ENCODE data around the gene PAOX. TPM values are rescaled to one million over a fixed set of nuclear protein-coding genes. Genes with fewer than 3 reads are reported as not detected.
"Not testable (repeated sequence)": the region's sequence is repeated elsewhere in the genome, so short reads cannot be mapped to it uniquely, and the experiment has no call there.

Gene PAOX
- total RNA-seq, 5 donors from 2014 or later (not counting 1 experiment from before 2014, with no cell fraction given): 4.3 to 20.0 (median 14.5) TPM

GRCh38 chr10:133366751-133367150 lies 12.3 kb upstream of the PAOX start:
- ChIA-PET POLR2A (no interaction called here), CTCF (no interaction called here)
- DNase-seq (no peak), ATAC-seq (replicated peaks in 1 of 4) (no peak)
- Histone ChIP-seq H3K27me3 (replicated peaks in 1 of 2; ENCODE audit: control insufficient read depth in 2 of 2, extremely low read depth in 1 of 2, insufficient read depth in 2 of 2, low read length in 1 of 2) (no peaks in the 10 kb centered on the region), H3K4me3 (ENCODE audit: control insufficient read depth in 1 of 2, extremely low read depth in 1 of 2, low read length in 1 of 2) (no peak overlapping the region), H3K27ac (ENCODE audit: low read length) (no peak overlapping the region), H3K36me3 (ENCODE audit: control insufficient read depth in 2 of 2, extremely low read depth in 1 of 2, insufficient read depth in 1 of 2, low read length in 1 of 2) (peaks cover 15 to 48% of the 10 kb centered on the region in 2 donors), H3K9me3 (no peaks in the 10 kb centered on the region), H3K4me1 (ENCODE audit: control insufficient read depth in 1 of 2, extremely low read depth in 1 of 2, insufficient read depth in 2 of 2, low read length in 2 of 2) (no peaks in the 10 kb centered on the region)
- H3K9me3 Mint-ChIP-seq: no peaks in the 10 kb centered on the region
- no peaks in the 10 kb centered on the region for H3K27me3 Mint-ChIP-seq
- peaks cover 16% of the 10 kb centered on the region for H3K36me3 Mint-ChIP-seq
- no peak overlapping the region for H3K4me3 Mint-ChIP-seq
- 95% methylated on average over 12 of the region's 13 CpGs for WGBS (ENCODE audit: insufficient coverage)
- no peak overlapping the region for H3K27ac Mint-ChIP-seq
- H3K4me1 Mint-ChIP-seq: peaks cover 0 to 4% (median 0%) of the 10 kb centered on the region in 3 donors

DNA sequence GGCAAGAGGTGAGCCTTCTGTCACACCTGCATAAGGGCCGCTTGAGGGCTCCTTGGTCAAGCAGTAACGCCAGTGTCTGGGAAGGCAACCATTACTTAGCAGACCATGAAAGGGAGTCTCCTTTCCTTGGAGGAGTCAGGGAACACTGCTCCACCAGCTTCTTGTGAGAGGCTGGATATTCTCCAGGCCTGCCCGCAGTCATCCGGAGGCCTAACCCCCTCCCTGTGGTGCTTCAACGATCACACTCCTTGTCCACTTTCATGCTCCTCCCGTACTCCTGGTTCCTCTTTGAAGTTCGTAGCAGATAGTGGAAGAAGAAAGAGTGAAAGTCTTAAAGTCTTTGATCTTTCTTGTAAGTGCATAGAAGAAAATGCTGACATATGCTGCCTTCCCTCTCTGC lies 11.6 kb upstream of the PAOX start:
- DNase-seq; H3K27me3 ChIP-seq (replicated peaks in 1 of 2; ENCODE audit: control insufficient read depth in 2 of 2, extremely low read depth in 1 of 2, insufficient read depth in 2 of 2, low read length in 1 of 2); ATAC-seq (replicated peaks in 1 of 4); H3K27ac Mint-ChIP-seq; H3K27me3 Mint-ChIP-seq; H3K27ac ChIP-seq (ENCODE audit: low read length); H3K4me1 ChIP-seq (ENCODE audit: control insufficient read depth in 1 of 2, extremely low read depth in 1 of 2, insufficient read depth in 2 of 2, low read length in 2 of 2); CTCF ChIA-PET; H3K36me3 Mint-ChIP-seq; H3K9me3 ChIP-seq; H3K4me3 Mint-ChIP-seq; H3K4me3 ChIP-seq (ENCODE audit: control insufficient read depth in 1 of 2, extremely low read depth in 1 of 2, low read length in 1 of 2); H3K4me1 Mint-ChIP-seq; POLR2A ChIA-PET; H3K9me3 Mint-ChIP-seq: not testable (repeated sequence)
- no CpG with 5 or more reads among the region's 7 CpGs for whole genome bisulfite sequencing (ENCODE audit: insufficient coverage)
- H3K36me3 ChIP-seq (ENCODE audit: control insufficient read depth in 2 of 2, extremely low read depth in 1 of 2, insufficient read depth in 1 of 2, low read length in 1 of 2): peaks cover 15 to 45% of the 10 kb centered on the region in 2 donors

DNA sequence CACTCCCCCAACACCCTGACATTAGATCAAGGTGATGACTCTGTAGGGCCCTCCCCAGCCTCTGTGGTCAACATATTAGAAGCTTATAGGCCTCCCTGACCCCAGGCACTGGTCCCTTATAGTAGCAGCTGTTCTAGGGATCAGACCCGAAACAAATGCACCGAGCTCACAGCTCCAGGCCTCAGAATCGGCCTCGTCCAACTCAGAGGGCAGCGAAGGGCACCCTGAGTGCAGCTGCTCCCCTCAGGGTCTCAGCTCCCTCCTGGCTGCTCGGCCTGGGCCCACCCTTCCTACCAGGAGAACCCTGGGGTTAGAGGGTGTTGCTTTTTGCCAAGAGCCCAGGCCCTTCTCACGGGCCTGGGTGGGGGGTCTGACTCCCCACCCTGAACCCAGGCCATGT lies 10.9 kb upstream of the PAOX start:
- Histone ChIP-seq H3K27ac (ENCODE audit: low read length) (no peak overlapping the region), H3K27me3 (replicated peaks in 1 of 2; ENCODE audit: control insufficient read depth in 2 of 2, extremely low read depth in 1 of 2, insufficient read depth in 2 of 2, low read length in 1 of 2) (no peaks in the 10 kb centered on the region), H3K4me1 (ENCODE audit: control insufficient read depth in 1 of 2, extremely low read depth in 1 of 2, insufficient read depth in 2 of 2, low read length in 2 of 2) (peaks cover 0 to 9% of the 10 kb centered on the region in 2 experiments), H3K36me3 (ENCODE audit: control insufficient read depth in 2 of 2, extremely low read depth in 1 of 2, insufficient read depth in 1 of 2, low read length in 1 of 2) (peaks cover 15 to 45% of the 10 kb centered on the region in 2 donors), H3K9me3 (no peaks in the 10 kb centered on the region), H3K4me3 (ENCODE audit: control insufficient read depth in 1 of 2, extremely low read depth in 1 of 2, low read length in 1 of 2) (no peak overlapping the region)
- ATAC-seq (replicated peaks in 1 of 4) (no peak), DNase-seq (no peak)
- ChIA-PET CTCF (interaction anchor here in 1 of 2 donors (1.0 kb wide), 1 partner anchor 39 kb away, joined by 4 read pairs; no protein-coding TSS in a partner anchor), POLR2A (no interaction called here)
- H3K4me3 Mint-ChIP-seq: no peak overlapping the region
- H3K27ac Mint-ChIP-seq: no peak overlapping the region
- H3K36me3 Mint-ChIP-seq: peaks cover 10% of the 10 kb centered on the region
- H3K4me1 Mint-ChIP-seq: peaks cover 0 to 5% (median 3%) of the 10 kb centered on the region in 3 donors
- H3K9me3 Mint-ChIP-seq: no peaks in the 10 kb centered on the region
- H3K27me3 Mint-ChIP-seq: no peaks in the 10 kb centered on the region
- 100% methylated on average over 5 of the region's 7 CpGs for WGBS (ENCODE audit: insufficient coverage)

- ATAC-seq (replicated peaks in 1 of 4) (no peak), DNase-seq (no peak)
- WGBS (ENCODE audit: insufficient coverage): 95% methylated on average over 23 of the region's 24 CpGs
- Mint-ChIP-seq H3K27me3 (no peaks in the 10 kb centered on the region), H3K4me1 (peaks cover 6 to 10% (median 6%) of the 10 kb centered on the region in 3 donors), H3K27ac (no peak overlapping the region), H3K9me3 (no peaks in the 10 kb centered on the region), H3K4me3 (peak overlapping the region in 1 of 3 donors; percentile 28), H3K36me3 (peaks cover 5% of the 10 kb centered on the region)
- H3K4me3 ChIP-seq (ENCODE audit: control insufficient read depth in 1 of 2, extremely low read depth in 1 of 2, low read length in 1 of 2): no peak overlapping the region
- POLR2A ChIA-PET: no interaction called here
- H3K36me3 ChIP-seq (ENCODE audit: control insufficient read depth in 2 of 2, extremely low read depth in 1 of 2, insufficient read depth in 1 of 2, low read length in 1 of 2): peaks cover 15 to 37% of the 10 kb centered on the region in 2 donors
- no peak overlapping the region for H3K27ac ChIP-seq (ENCODE audit: low read length)
- H3K27me3 ChIP-seq (replicated peaks in 1 of 2; ENCODE audit: control insufficient read depth in 2 of 2, extremely low read depth in 1 of 2, insufficient read depth in 2 of 2, low read length in 1 of 2): no peaks in the 10 kb centered on the region
- CTCF ChIA-PET: no interaction called here
- peaks cover 3 to 17% of the 10 kb centered on the region in 2 experiments for H3K4me1 ChIP-seq (ENCODE audit: control insufficient read depth in 1 of 2, extremely low read depth in 1 of 2, insufficient read depth in 2 of 2, low read length in 2 of 2)
- H3K9me3 ChIP-seq: no peaks in the 10 kb centered on the region
Measured at GRCh38 chr10:133370030-133370786, 8.9 kb upstream of the PAOX start.

DNA sequence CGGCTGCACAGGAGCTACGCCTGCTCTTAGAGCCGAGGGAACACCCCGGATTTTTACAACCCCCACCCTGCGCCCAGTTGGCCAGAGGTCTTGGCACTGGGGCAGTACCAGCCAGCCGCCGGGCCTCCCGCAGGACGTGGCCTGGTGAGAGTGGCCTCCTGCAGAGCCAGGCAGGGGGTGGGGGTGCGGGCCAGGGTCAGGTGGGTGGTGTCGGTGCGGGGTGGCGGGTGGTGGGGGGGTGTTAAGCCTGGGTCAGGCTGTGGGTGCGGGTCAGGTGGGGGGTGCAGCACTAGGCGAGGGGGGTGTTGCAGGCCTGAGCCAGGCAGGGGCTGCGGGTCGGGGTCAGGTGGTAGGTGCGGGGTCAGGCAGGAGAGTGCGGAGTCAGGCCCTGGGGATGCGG lies 6.6 kb upstream of the PAOX start:
- CTCF ChIA-PET: no interaction called here
- Histone ChIP-seq H3K27me3 (replicated peaks in 1 of 2; ENCODE audit: control insufficient read depth in 2 of 2, extremely low read depth in 1 of 2, insufficient read depth in 2 of 2, low read length in 1 of 2) (peaks cover 0 to 3% of the 10 kb centered on the region in 2 experiments), H3K27ac (ENCODE audit: low read length) (no peak overlapping the region), H3K9me3 (no peaks in the 10 kb centered on the region), H3K4me1 (ENCODE audit: control insufficient read depth in 1 of 2, extremely low read depth in 1 of 2, insufficient read depth in 2 of 2, low read length in 2 of 2) (peaks cover 3 to 20% of the 10 kb centered on the region in 2 experiments), H3K36me3 (ENCODE audit: control insufficient read depth in 2 of 2, extremely low read depth in 1 of 2, insufficient read depth in 1 of 2, low read length in 1 of 2) (peaks cover 6 to 20% of the 10 kb centered on the region in 2 donors), H3K4me3 (ENCODE audit: control insufficient read depth in 1 of 2, extremely low read depth in 1 of 2, low read length in 1 of 2) (no peak overlapping the region)
- Mint-ChIP-seq H3K4me1 (peaks cover 6 to 18% (median 6%) of the 10 kb centered on the region in 3 donors), H3K9me3 (no peaks in the 10 kb centered on the region), H3K27me3 (no peaks in the 10 kb centered on the region), H3K36me3 (peaks cover 5% of the 10 kb centered on the region), H3K4me3 (peak overlapping the region; percentile 74 to 79 (median 77)), H3K27ac (no peak overlapping the region)
- DNase-seq (no peak), ATAC-seq (replicated peaks in 1 of 4) (no peak)
- 90% methylated on average over 11 of the region's 20 CpGs for WGBS (ENCODE audit: insufficient coverage)
- POLR2A ChIA-PET: no interaction called here

GRCh38 chr10:133373174-133374090 lies 5.6 kb upstream of the PAOX start, which contains the start of gene ECHS1:
TSS of gene ECHS1 (minus strand) at chr10:133373354. CDS start at chr10:133373333, 21 bp downstream.
- ATAC-seq (replicated peaks in 1 of 4) (peak; percentile 99), DNase-seq (peak; percentile 77 to 94 (median 89))
- Mint-ChIP-seq H3K4me1 (peaks cover 6 to 19% (median 9%) of the 10 kb centered on the region in 3 donors), H3K27me3 (no peaks in the 10 kb centered on the region), H3K9me3 (no peaks in the 10 kb centered on the region), H3K4me3 (peak within 1 kb of the TSS; percentile 79), H3K36me3 (peaks cover 5% of the 10 kb centered on the region), H3K27ac (peak within 1 kb of the TSS; percentile 31 to 76)
- WGBS (ENCODE audit: insufficient coverage): under 1% methylated on average over 71 of the region's 89 CpGs
- ChIA-PET CTCF (no interaction called here), POLR2A (no interaction called here)
- Histone ChIP-seq H3K9me3 (no peaks in the 10 kb centered on the region), H3K36me3 (ENCODE audit: control insufficient read depth in 2 of 2, extremely low read depth in 1 of 2, insufficient read depth in 1 of 2, low read length in 1 of 2) (peaks cover 6 to 15% of the 10 kb centered on the region in 2 donors), H3K27ac (ENCODE audit: low read length) (no peak within 1 kb of the TSS), H3K4me3 (ENCODE audit: control insufficient read depth in 1 of 2, extremely low read depth in 1 of 2, low read length in 1 of 2) (peak within 1 kb of the TSS; percentile 55 to 57), H3K27me3 (replicated peaks in 1 of 2; ENCODE audit: control insufficient read depth in 2 of 2, extremely low read depth in 1 of 2, insufficient read depth in 2 of 2, low read length in 1 of 2) (peaks cover 0 to 5% of the 10 kb centered on the region in 2 experiments), H3K4me1 (ENCODE audit: control insufficient read depth in 1 of 2, extremely low read depth in 1 of 2, insufficient read depth in 2 of 2, low read length in 2 of 2) (peaks cover 3 to 27% of the 10 kb centered on the region in 2 experiments)
